AG04450 (cell line): ENCODE measurements around the gene ZNF587B. TPM values are rescaled to one million over a fixed set of nuclear protein-coding genes. Genes with fewer than 3 reads are reported as not detected.
"Not testable (repeated sequence)": the region's sequence is repeated elsewhere in the genome, so short reads cannot be mapped to it uniquely, and the experiment has no call there.

Experiments
- CTCF ChIA-PET: fragments of 300-600, 350-600 bp; formaldehyde crosslinking; extraction: SDS; loops from one replicate; lab custom pipeline; 2022; ENCODE audit warnings: antibody characterized with exemption, inconsistent platforms; lab: Charles Lee
- POLR2A ChIA-PET: fragments of 350-600 bp; formaldehyde crosslinking; extraction: SDS; loops from one replicate; lab custom pipeline; 2021; ENCODE audit warnings: antibody characterized with exemption, inconsistent platforms; lab: Yijun Ruan, JAX
- DNase-seq: peaks from one replicate; pipeline ENCODE4 v3.0.0-alpha.2; 2011; ENCODE audit warnings: low read depth, low spot score
- H3K27ac ChIP-seq: one replicate; pipeline ENCODE4 v1.5.1; 2012; ENCODE audit warnings: low read depth, low read length, control low read depth
- H3K27me3 ChIP-seq: one replicate; pipeline ENCODE4 v1.6.0; 2012; ENCODE audit warnings: low read length; ENCODE audit not compliant: control insufficient read depth, insufficient read depth
- H3K4me3 ChIP-seq: 2 replicates; pipeline ENCODE4 v1.5.1; 2011; ENCODE audit warnings: mild to moderate bottlenecking, low read depth, low read length, control low read depth
- H3K9me3 ChIP-seq: 2 replicates; pipeline ENCODE4 v1.5.1; 2012; ENCODE audit warnings: low read length; ENCODE audit not compliant: control insufficient read depth, insufficient read depth
- CTCF ChIP-seq: IDR thresholded peaks from 2 replicates; pipeline ENCODE4 v1.5.1; 2011; ENCODE audit warnings: low read depth, low read length, control low read depth, inconsistent platforms
- polyA plus RNA-seq: library from polyadenylated mRNA; depleted of rRNA; stranded (reverse); fragments of >200 nt; gene quantifications from 2 replicates; pipeline ENCODE4 v1.2.3, GENCODE V29; 2011

The ZNF587B gene
- polyA plus RNA-seq, 1 experiment = 5.7 TPM

GRCh38 chr19:57829316-57829715 is 783 bp upstream of the ZNF587B start:
- Histone ChIP-seq H3K4me3 (no peak overlapping the region), H3K9me3 (no peaks in the 10 kb centered on the region; the same call in 1 of the 2 replicates), H3K27me3 (no peaks in the 10 kb centered on the region), H3K27ac (peak overlapping the region; percentile 21)
- CTCF ChIA-PET = interaction anchor here (0.7 to 1.1 kb wide), 2 partner anchors 121 to 715 kb away, joined by 3 read pairs; no protein-coding TSS in a partner anchor
- TF ChIP-seq CTCF = no peak
- POLR2A ChIA-PET = no interaction called here
- DNase-seq = no peak

- CTCF ChIA-PET = interaction anchor here (0.6 kb wide), 1 partner anchor 321 kb away, joined by 3 read pairs; no protein-coding TSS in a partner anchor
- H3K27me3 ChIP-seq, DNase-seq, H3K27ac ChIP-seq, POLR2A ChIA-PET, H3K9me3 ChIP-seq, H3K4me3 ChIP-seq: not testable (repeated sequence)
Measured at GRCh38 chr19:57836991-57837390, 6.9 kb downstream of the ZNF587B start.

- CTCF ChIA-PET = not testable (repeated sequence)
Measured at GRCh38 chr19:57838622-57839191, 8.6 kb downstream of the ZNF587B start.

GRCh38 chr19:57841122-57841763 is 11.1 kb downstream of the ZNF587B start:
- no peak overlapping the region for H3K4me3 ChIP-seq
- no peaks in the 10 kb centered on the region for H3K9me3 ChIP-seq
- no peak overlapping the region for H3K27ac ChIP-seq
- no peaks in the 10 kb centered on the region for H3K27me3 ChIP-seq
- ChIA-PET POLR2A (no interaction called here), CTCF (no interaction called here)
- DNase-seq = no peak
- TF ChIP-seq CTCF = no peak

More at GRCh38 chr19:57838622-57839191, 8.6 kb downstream of the ZNF587B start:
- POLR2A ChIA-PET, DNase-seq, H3K27me3 ChIP-seq, H3K4me3 ChIP-seq, H3K9me3 ChIP-seq, H3K27ac ChIP-seq: not testable (repeated sequence)

GRCh38 chr19:57847164-57847563 is 17.1 kb downstream of the ZNF587B start:
- DNase-seq, POLR2A ChIA-PET: not testable (repeated sequence)

GRCh38 chr19:57849162-57849665 is 19.1 kb downstream of the ZNF587B start:
- H3K9me3 ChIP-seq, CTCF ChIA-PET, H3K27ac ChIP-seq, H3K4me3 ChIP-seq, DNase-seq, H3K27me3 ChIP-seq: not testable (repeated sequence)
- POLR2A ChIA-PET = interaction anchor here (0.6 to 1.0 kb wide), 2 partner anchors 30 to 34 kb away, joined by 3 read pairs; partner anchors contain the start of gene ZNF552

More at GRCh38 chr19:57847164-57847563, 17.1 kb downstream of the ZNF587B start:
- CTCF ChIA-PET, H3K4me3 ChIP-seq, H3K27me3 ChIP-seq, H3K9me3 ChIP-seq, H3K27ac ChIP-seq: not testable (repeated sequence)

- H3K9me3 ChIP-seq, CTCF ChIA-PET, H3K27me3 ChIP-seq: not testable (repeated sequence)
- peak within 1 kb of the TSS; percentile 70 for H3K27ac ChIP-seq
- DNase-seq = peak; percentile 53
- POLR2A ChIA-PET = interaction anchor here (0.6 to 1.0 kb wide), 3 partner anchors 30 to 45 kb away, joined by 3 read pairs; partner anchors contain the start of gene ZNF552
- H3K4me3 ChIP-seq = peak within 1 kb of the TSS; percentile 89
Measured at GRCh38 chr19:57849666-57850473, 19.8 kb downstream of the ZNF587B start, which contains the start of gene ZNF587. Gene ZNF587, plus strand, starts transcription at chr19:57849859. Its CDS starts 180 bp downstream, at chr19:57850039.
